Fibroblast of mammary gland (primary cell): ENCODE data around the gene KCTD10.

Source experiments
- DNase-seq: peaks from one replicate; pipeline ENCODE4 v3.0.0-alpha.2; 2010; ENCODE audit warnings: low read depth
- H3K4me3 ChIP-seq: 2 replicates; pipeline ENCODE4 v1.5.1; 2011; ENCODE audit warnings: low read depth, mild to moderate bottlenecking, low read length, moderate library complexity; ENCODE audit not compliant: control insufficient read depth
- TF ChIP-seq, protein P1 (sequence below): conservative IDR thresholded peaks from 2 replicates; pipeline ENCODE4 v1.5.1; 2011; ENCODE audit warnings: low read depth, low read length, inconsistent platforms; ENCODE audit not compliant: control insufficient read depth, insufficient read depth

KCTD10 gene

DNA sequence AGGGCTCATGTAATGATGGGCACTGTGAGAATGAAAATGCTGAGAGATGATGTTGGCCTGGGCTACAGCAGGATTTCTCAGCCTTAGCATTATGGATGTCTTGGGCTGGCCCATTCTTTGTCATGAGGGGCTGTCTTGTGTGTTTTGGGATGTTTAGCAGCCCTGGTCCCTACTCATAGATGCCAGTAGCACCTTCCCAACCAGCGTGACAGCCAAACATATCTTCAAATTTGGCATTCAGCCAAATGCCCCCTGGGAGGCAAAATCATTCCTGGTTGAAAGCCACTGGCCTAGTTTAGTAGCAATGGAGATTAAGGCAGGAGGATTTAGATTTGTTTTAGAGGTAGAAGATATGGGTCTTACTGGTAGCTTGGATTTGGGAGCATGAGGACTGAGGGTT lies 27.0 kb upstream of the KCTD10 start:
- H3K4me3 ChIP-seq, result no peak overlapping the region
- TF ChIP-seq, protein P1, sequence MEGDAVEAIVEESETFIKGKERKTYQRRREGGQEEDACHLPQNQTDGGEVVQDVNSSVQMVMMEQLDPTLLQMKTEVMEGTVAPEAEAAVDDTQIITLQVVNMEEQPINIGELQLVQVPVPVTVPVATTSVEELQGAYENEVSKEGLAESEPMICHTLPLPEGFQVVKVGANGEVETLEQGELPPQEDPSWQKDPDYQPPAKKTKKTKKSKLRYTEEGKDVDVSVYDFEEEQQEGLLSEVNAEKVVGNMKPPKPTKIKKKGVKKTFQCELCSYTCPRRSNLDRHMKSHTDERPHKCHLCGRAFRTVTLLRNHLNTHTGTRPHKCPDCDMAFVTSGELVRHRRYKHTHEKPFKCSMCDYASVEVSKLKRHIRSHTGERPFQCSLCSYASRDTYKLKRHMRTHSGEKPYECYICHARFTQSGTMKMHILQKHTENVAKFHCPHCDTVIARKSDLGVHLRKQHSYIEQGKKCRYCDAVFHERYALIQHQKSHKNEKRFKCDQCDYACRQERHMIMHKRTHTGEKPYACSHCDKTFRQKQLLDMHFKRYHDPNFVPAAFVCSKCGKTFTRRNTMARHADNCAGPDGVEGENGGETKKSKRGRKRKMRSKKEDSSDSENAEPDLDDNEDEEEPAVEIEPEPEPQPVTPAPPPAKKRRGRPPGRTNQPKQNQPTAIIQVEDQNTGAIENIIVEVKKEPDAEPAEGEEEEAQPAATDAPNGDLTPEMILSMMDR, result no peak

DNA sequence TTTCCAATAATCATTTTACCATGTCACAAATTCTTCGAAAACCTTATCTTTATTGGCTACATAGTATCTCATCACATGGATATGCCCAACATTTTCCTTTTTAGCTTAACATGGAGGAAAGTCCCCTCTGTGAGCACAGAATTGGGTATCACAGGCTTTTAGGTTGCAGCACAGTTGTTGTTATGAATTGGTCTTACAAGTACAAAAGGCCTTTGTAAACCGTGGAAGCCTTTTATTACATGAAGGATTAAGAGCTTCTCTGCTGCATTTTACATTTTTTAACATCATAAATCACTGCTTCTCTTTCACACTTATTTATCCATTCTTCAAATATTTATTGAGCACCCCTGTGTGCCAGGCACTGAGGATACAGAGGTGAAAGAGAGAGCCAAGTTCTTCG lies 26.5 kb upstream of the KCTD10 start:
- no peak for DNase-seq
- TF ChIP-seq, protein P1, result no peak
- H3K4me3 ChIP-seq, result no peak overlapping the region

More for the DNA sequence above, 27.0 kb upstream of the KCTD10 start:
- no peak for DNase-seq

DNA sequence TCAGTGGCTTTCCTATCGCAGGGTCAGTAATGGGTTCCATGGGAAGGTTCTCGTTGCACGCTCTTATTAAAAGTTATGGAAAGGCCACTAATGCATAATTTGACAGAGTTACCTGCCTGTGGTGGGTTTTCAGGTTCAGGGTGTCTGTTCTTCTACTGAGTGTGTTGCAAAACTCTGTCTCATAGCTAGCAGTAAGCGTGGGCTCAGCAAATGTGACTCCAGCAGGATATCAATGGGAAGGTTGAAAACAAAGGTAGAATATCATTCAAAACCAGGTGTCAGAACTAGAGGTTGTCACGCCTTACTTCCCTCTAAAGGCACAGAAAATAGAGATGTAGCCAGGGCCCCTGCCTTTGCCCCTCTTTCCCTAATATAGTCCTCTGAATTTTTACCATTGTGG lies 25.2 kb upstream of the KCTD10 start:
- TF ChIP-seq, protein P1, result no peak
- no peak for DNase-seq
- no peak overlapping the region for H3K4me3 ChIP-seq

DNA sequence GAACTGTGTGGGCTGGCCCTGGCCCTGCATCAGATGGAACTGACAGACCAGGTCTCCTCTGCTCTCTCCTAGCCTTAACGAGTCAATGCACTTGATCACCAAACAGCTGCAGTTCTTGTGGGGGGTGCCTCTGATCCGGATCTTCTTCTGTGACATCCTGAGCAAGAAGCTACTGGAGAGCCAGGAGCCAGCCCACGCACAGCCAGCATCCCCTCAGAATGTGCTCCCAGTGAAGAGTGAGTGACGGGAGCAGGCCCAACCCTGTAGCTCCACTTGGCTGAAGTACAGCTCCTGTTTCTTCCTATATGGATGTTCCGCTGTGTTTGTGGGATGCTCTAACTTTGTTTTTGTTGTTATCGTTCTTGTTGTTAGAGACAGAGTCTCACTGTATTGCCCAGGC lies 24.2 kb upstream of the KCTD10 start:
- H3K4me3 ChIP-seq, result no peak overlapping the region
- TF ChIP-seq, protein P1, result no peak
- DNase-seq, result no peak

DNA sequence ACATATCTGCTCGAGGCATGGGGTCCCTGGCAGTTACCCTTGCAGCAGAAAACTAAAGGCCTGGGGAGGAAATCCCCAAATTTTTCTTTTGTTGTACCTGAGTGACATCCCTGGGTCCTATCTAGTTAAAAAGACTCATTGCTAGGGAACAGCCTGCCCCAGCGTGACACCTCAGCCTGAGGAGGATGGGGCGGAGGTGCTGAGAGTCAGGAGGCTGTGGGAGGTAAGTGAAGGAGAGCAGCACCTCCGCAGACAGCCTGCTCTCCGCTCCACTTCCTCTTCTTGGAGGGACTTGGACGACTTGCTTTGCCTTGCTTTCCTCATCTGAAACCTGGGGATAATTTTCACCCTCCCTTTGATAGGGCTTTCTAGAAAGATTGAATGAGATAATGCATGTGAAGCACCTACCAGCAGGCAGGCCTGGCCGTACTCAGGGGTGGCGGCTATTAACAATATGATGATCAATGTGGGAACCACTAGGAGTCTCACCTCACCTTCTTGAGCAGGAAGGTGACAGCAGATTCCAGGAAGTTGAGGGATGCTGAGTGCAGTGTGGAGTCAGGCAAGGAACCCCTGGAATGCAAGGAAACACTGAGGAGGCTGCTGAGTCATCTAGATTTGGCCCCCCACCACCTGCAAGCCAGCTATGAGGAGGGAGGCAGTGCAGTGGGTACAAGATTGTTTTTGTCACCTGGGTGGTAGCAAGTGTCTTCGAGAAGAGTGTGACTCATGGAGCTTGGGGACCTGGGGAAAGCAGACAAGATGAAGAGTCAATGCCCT lies 23.5 kb upstream of the KCTD10 start:
- no peak overlapping the region for H3K4me3 ChIP-seq
- TF ChIP-seq, protein P1, result no peak
- no peak for DNase-seq

DNA sequence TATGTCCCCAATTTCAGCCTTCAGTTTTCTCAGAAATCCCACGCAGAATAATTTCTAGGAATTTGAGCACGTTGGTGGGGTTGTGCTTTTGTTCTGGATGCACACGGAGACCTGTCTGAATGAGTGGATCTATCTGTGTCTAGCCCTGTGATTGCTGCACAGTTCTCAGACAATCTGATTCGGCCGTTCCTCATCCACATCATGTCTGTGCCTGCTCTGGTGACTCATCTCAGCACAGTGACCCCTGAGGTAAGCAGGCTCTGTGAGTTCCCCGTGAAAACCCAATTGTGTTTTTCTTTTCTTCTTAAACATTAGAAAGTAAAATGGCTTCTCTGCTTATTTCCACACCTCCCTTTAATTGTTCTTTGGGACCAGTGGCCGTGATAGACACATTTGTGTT lies 20.6 kb upstream of the KCTD10 start:
- TF ChIP-seq, protein P1, result no peak
- H3K4me3 ChIP-seq, result no peak overlapping the region

More for the DNA sequence above, 20.6 kb upstream of the KCTD10 start:
- peak; percentile 40 for DNase-seq
